IMR-90 (cell line): ENCODE data around the gene RNF17. TPM values are rescaled to one million over a fixed set of nuclear protein-coding genes. Genes with fewer than 3 reads are reported as not detected.

Experiments used
- ATAC-seq: fragments of 200-7000 bp; cut with Tn5 transposase; 2 replicates; pipeline ENCODE4 v1.9.1; 2020; ENCODE audit warnings: low read depth, mild to moderate bottlenecking, moderate library complexity
- BruUV-seq: library from RNA; stranded (reverse); fragments of 400-500 nt; replicated peaks from 2 replicates; lab custom pipeline; 2021; lab: Mats Ljungman, UMichigan
- CTCF ChIA-PET: fragments of 300-600 bp; formaldehyde crosslinking; extraction: SDS; loops from one replicate; lab custom pipeline; 2021; ENCODE audit warnings: antibody characterized with exemption; lab: Yijun Ruan, JAX
- POLR2A ChIA-PET: fragments of 300-600 bp; sonication (Branson Sonifier 250); formaldehyde crosslinking; loops from one replicate; lab custom pipeline; 2022; ENCODE audit warnings: antibody characterized with exemption; ENCODE audit not compliant: unreplicated experiment; lab: Charles Lee
- DNase-seq: peaks from one replicate; pipeline ENCODE4 v3.0.0; 2013
- H2AFZ ChIP-seq: replicated peaks from 2 replicates; pipeline ENCODE3; 2013; ENCODE audit warnings: low read length, mild to moderate bottlenecking; ENCODE audit not compliant: poor library complexity
- H2AK5ac ChIP-seq: 2 replicates; pipeline ENCODE4 v1.6.1; 2013; ENCODE audit warnings: low read depth, low read length, inconsistent platforms
- H2AK9ac ChIP-seq: replicated peaks from 2 replicates; pipeline ENCODE3; 2013; ENCODE audit warnings: mild to moderate bottlenecking, low read depth, low read length, moderate library complexity; ENCODE audit not compliant: poor library complexity
- H2BK120ac ChIP-seq: 2 replicates; pipeline ENCODE4 v1.6.1; 2013; ENCODE audit warnings: low read depth, low read length, inconsistent platforms
- H2BK15ac ChIP-seq: 3 replicates; pipeline ENCODE4 v1.6.1; 2013; ENCODE audit warnings: low read depth, low read length, inconsistent platforms
- H2BK20ac ChIP-seq: 2 replicates; pipeline ENCODE4 v1.6.1; 2013; ENCODE audit warnings: low read depth, mild to moderate bottlenecking, inconsistent platforms, low read length, moderate library complexity
- H2BK5ac ChIP-seq: 2 replicates; pipeline ENCODE4 v1.6.1; 2013; ENCODE audit warnings: mild to moderate bottlenecking, low read depth, low read length, inconsistent platforms; ENCODE audit not compliant: poor library complexity, severe bottlenecking
- H3K14ac ChIP-seq: replicated peaks from 2 replicates; pipeline ENCODE4 v1.6.1; 2013; ENCODE audit warnings: low read depth, low read length, inconsistent platforms
- H3K18ac ChIP-seq: 2 replicates; pipeline ENCODE4 v1.6.1; 2013; ENCODE audit warnings: low read depth, low read length, control low read depth
- H3K23ac ChIP-seq: 2 replicates; pipeline ENCODE4 v1.6.1; 2013; ENCODE audit warnings: low read depth, low read length, inconsistent platforms
- H3K27ac ChIP-seq: 2 replicates; pipeline ENCODE4 v1.5.1; 2013; ENCODE audit warnings: mild to moderate bottlenecking, control low read depth, low read length; ENCODE audit not compliant: insufficient read depth
- H3K27me3 ChIP-seq: 2 replicates; pipeline ENCODE4 v1.6.1; 2013; ENCODE audit warnings: low read length; ENCODE audit not compliant: control insufficient read depth, insufficient read depth
- H3K36me3 ChIP-seq: 2 replicates; pipeline ENCODE4 v1.6.1; 2013; ENCODE audit warnings: low read length, mixed read lengths; ENCODE audit not compliant: control insufficient read depth, insufficient read depth
- H3K4ac ChIP-seq: 2 replicates; pipeline ENCODE4 v1.6.1; 2013; ENCODE audit warnings: low read depth, low read length, inconsistent platforms
- H3K4me1 ChIP-seq: 2 replicates; pipeline ENCODE4 v1.6.1; 2013; ENCODE audit warnings: low read length, mixed read lengths; ENCODE audit not compliant: control insufficient read depth, insufficient read depth
- H3K4me2 ChIP-seq: 2 replicates; pipeline ENCODE4 v1.6.1; 2013; ENCODE audit warnings: low read depth, mild to moderate bottlenecking, control low read depth, low read length, moderate library complexity
- H3K4me3 ChIP-seq: 2 replicates; pipeline ENCODE4 v1.5.1; 2013; ENCODE audit warnings: low read depth, mild to moderate bottlenecking, control low read depth, low read length, moderate library complexity; ENCODE audit not compliant: insufficient read depth
- H3K56ac ChIP-seq: 2 replicates; pipeline ENCODE4 v1.6.1; 2013; ENCODE audit warnings: low read length, inconsistent platforms; ENCODE audit not compliant: insufficient read depth; ENCODE audit errors: extremely low read depth
- H3K79me1 ChIP-seq, 2 experiments: 2 replicates each; pipeline ENCODE4 v1.6.1; 2013; ENCODE audit warnings: low read length in 2 of 2, inconsistent platforms in 1 of 2, low read depth in 1 of 2
- H3K9ac ChIP-seq: 2 replicates; pipeline ENCODE4 v1.6.1; 2013; ENCODE audit warnings: low read depth, low read length, control low read depth
- H3K9me1 ChIP-seq: 2 replicates; pipeline ENCODE4 v1.6.1; 2013; ENCODE audit warnings: low read length, inconsistent platforms; ENCODE audit not compliant: insufficient read depth
- H3K9me3 ChIP-seq: 2 replicates; pipeline ENCODE4 v1.6.1; 2013; ENCODE audit warnings: low read length; ENCODE audit not compliant: control insufficient read depth, insufficient read depth
- H4K20me1 ChIP-seq: 2 replicates; pipeline ENCODE4 v1.6.1; 2013; ENCODE audit warnings: low read length, inconsistent platforms; ENCODE audit not compliant: insufficient read depth
- H4K5ac ChIP-seq: 2 replicates; pipeline ENCODE4 v1.6.1; 2013; ENCODE audit warnings: mild to moderate bottlenecking, low read depth, low read length, control low read depth
- H4K8ac ChIP-seq, 2 experiments: 2 replicates each; pipeline ENCODE4 v1.6.1; 2013; ENCODE audit warnings: low read depth in 2 of 2, low read length in 2 of 2, control low read depth in 1 of 2, inconsistent platforms in 1 of 2
- H4K91ac ChIP-seq: 2 replicates; pipeline ENCODE4 v1.6.1; 2013; ENCODE audit warnings: low read depth, low read length, inconsistent platforms; ENCODE audit not compliant: insufficient read depth
- BHLHE40 ChIP-seq: fragments of 150-350 bp; IDR thresholded peaks from 2 replicates; pipeline ENCODE4 v1.6.1; 2016; ENCODE audit warnings: mild to moderate bottlenecking, low read depth, low read length
- CEBPB ChIP-seq: IDR thresholded peaks from 2 replicates; pipeline ENCODE4 v1.6.1; 2012; ENCODE audit warnings: low read depth, low read length, improper control_type of control experiment
- MAZ ChIP-seq: IDR thresholded peaks from 2 replicates; pipeline ENCODE4 v1.6.1; 2012; ENCODE audit warnings: low read depth, mild to moderate bottlenecking, low read length, improper control_type of control experiment, moderate library complexity, borderline replicate concordance
- POLR2A ChIP-seq: IDR thresholded peaks from 2 replicates; pipeline ENCODE4 v1.6.1; 2012; ENCODE audit warnings: mild to moderate bottlenecking, low read depth, low read length
- RFX5 ChIP-seq: IDR thresholded peaks from 2 replicates; pipeline ENCODE4 v1.8.0; 2012; ENCODE audit warnings: low read depth, mild to moderate bottlenecking, low read length, moderate library complexity
- WGBS, 2 experiments: methylation state at CpG; one replicate each; pipeline versions ENCODE4 v1.1.5 to v1.1.7; 2013; ENCODE audit warnings: missing lambda C conversion rate in 2 of 2; ENCODE audit not compliant: insufficient read length in 1 of 2; ENCODE audit errors: extremely low coverage in 2 of 2; 5-methylcytosine and 5-hydroxymethylcytosine counted together
- dilution Hi-C: fragments of 300-500 bp; cut with HindIII; formaldehyde crosslinking; loops from one replicate; pipeline ENCODE4 v1.14.3; 2018; ENCODE audit warnings: low sequenced_read_pairs; ENCODE audit not compliant: unreplicated experiment
- in situ Hi-C: fragments of 300-500 bp; cut with MboI; formaldehyde crosslinking; loops from 3 replicates; pipeline ENCODE4 v1.14.3; 2019; ENCODE audit warnings: low sequenced_read_pairs, inconsistent platforms, mixed read lengths
- intact Hi-C: fragments of 100-400 bp; cut with micrococcal nuclease; formaldehyde crosslinking; loops from 2 replicates; pipeline ENCODE4 v1.10.0; 2022
- polyA plus RNA-seq, 3 experiments: library from polyadenylated mRNA; depleted of rRNA; stranded (reverse); fragments of >200 nt; gene quantifications; 2 replicates each; pipeline ENCODE4 v1.2.3, GENCODE V29; 2012; ENCODE audit warnings: low replicate concordance in 1 of 3
- total RNA-seq: library from RNA; depleted of rRNA; stranded (reverse); fragments of >200 nt; gene quantifications from 2 replicates; pipeline ENCODE4 v1.2.3, GENCODE V29; 2012
- TF ChIP-seq, protein P1 (sequence below): fragments of 150-350 bp; IDR thresholded peaks from 2 replicates; pipeline ENCODE4 v1.6.1; 2017; ENCODE audit warnings: mild to moderate bottlenecking, antibody characterized with exemption, low read length, low read depth

The RNF17 gene
- total and polyA plus RNA-seq, 2 of the 4 experiments (the other 2 are of a cell fraction): 0.03 to 0.18 TPM

DNA sequence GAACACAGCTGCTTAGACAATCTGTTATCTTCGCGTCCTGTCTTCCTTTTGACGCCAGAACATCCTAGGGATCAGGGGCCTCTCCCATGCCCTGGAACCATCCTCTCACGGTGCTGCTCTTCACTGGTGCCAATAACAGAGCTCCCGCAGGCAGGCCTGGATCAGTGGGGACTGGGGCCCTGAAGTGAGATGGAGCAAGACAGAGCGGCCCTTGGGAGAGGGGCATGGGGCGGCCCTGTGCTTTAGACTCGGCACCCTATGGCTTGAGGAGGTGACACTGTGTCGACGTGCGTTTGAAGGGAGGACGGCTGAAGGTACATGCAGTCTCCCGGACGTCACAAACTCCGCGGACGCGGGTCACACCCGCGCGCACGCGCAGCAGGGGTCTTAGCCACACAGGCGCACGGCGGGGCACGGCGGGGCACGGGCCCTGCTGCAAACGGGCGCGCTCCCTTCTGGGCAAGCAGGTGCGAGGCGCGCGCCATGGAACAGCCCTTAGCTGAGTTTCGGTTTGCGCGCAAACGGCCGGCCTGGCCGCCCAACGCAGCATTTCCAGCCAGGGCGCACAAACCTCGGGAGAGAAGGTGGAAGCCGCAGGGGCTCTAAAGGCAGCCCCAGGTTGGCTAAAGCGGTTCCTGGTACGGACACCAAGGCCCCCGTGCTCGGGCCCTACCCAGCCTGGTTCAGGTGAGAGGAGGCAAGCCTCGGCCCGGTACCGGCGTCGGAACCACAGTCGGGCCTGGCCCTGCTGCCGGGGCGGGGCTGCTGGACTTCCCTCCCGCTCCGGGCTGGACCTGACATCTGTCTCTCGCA, 16.5 kb upstream of the RNF17 start:
- in situ Hi-C loops (no loop called here), intact Hi-C loops (no loop called here), dilution Hi-C loops (no loop called here)
- peak overlapping the region; percentile 46; the same call in 1 of the 2 replicates for H3K4me2 ChIP-seq
- H2AK5ac ChIP-seq: no peak overlapping the region
- peak overlapping the region; percentile 60 for H2AFZ ChIP-seq
- no peak overlapping the region for H2BK5ac ChIP-seq
- no peak overlapping the region for H3K18ac ChIP-seq
- 3% methylated on average over 32 of the region's 61 CpGs; no CpG with 5 or more reads in 1 of the 2 experiments for WGBS, 2 experiments
- CTCF ChIA-PET: interaction anchor here (0.5 kb wide), 1 partner anchor 366 kb away, joined by 3 read pairs; no protein-coding TSS in a partner anchor
- TF ChIP-seq MAZ (no peak), CEBPB (no peak), RFX5 (no peak), POLR2A (no peak), BHLHE40 (no peak)
- TF ChIP-seq, protein P1, sequence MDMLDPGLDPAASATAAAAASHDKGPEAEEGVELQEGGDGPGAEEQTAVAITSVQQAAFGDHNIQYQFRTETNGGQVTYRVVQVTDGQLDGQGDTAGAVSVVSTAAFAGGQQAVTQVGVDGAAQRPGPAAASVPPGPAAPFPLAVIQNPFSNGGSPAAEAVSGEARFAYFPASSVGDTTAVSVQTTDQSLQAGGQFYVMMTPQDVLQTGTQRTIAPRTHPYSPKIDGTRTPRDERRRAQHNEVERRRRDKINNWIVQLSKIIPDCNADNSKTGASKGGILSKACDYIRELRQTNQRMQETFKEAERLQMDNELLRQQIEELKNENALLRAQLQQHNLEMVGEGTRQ: no peak
- peak overlapping the region; percentile 16; the same call in 1 of the 2 replicates for H3K4me3 ChIP-seq
- H2BK15ac ChIP-seq: no peak overlapping the region
- H3K9me1 ChIP-seq: no peaks in the 10 kb centered on the region
- no peak overlapping the region for H3K14ac ChIP-seq
- H4K20me1 ChIP-seq: no peaks in the 10 kb centered on the region
- POLR2A ChIA-PET: no interaction called here
- no peak overlapping the region for H3K56ac ChIP-seq
- H3K4ac ChIP-seq: no peak overlapping the region
- H2BK120ac ChIP-seq: no peak overlapping the region
- H3K23ac ChIP-seq: no peak overlapping the region
- H3K36me3 ChIP-seq: no peaks in the 10 kb centered on the region
- H4K8ac ChIP-seq: no peak overlapping the region
- ATAC-seq: peak; percentile 17; the same call in 1 of the 2 replicates
- H3K4me1 ChIP-seq: no peaks in the 10 kb centered on the region
- no peaks in the 10 kb centered on the region for H3K9me3 ChIP-seq
- no peak overlapping the region for H3K9ac ChIP-seq
- no peak overlapping the region for H2AK9ac ChIP-seq
- no peak overlapping the region for H2BK20ac ChIP-seq
- peaks cover 37% of the 10 kb centered on the region for H3K27me3 ChIP-seq
- H3K79me1 ChIP-seq: no peaks in the 10 kb centered on the region
- DNase-seq: no peak
- no TSS peak for BruUV-seq
- no peak overlapping the region for H3K27ac ChIP-seq
- no peak overlapping the region for H4K5ac ChIP-seq
- H4K91ac ChIP-seq: no peak overlapping the region
